OCI-LY7 (cell line): ENCODE data around the gene WBP4. TPM values are rescaled to one million over a fixed set of nuclear protein-coding genes. Genes with fewer than 3 reads are reported as not detected.

ENCODE experiments used
- BruUV-seq: library from RNA; stranded (reverse); fragments of 400-500 nt; replicated peaks from 2 replicates; lab custom pipeline; 2021; lab: Mats Ljungman, UMichigan
- CTCF ChIA-PET: fragments of 300-600 bp; sonication (Branson Sonifier 250); formaldehyde crosslinking; loops from one replicate; lab custom pipeline; 2022; ENCODE audit warnings: antibody characterized with exemption; ENCODE audit not compliant: unreplicated experiment; lab: Charles Lee
- POLR2A ChIA-PET: fragments of 300-600 bp; sonication (Branson Sonifier 250); formaldehyde crosslinking; loops from one replicate; lab custom pipeline; 2022; ENCODE audit warnings: antibody characterized with exemption; lab: Charles Lee
- DNase-seq: peaks from one replicate; pipeline ENCODE4 v3.0.0-alpha.2; 2015; ENCODE audit warnings: low spot score
- H2AFZ ChIP-seq: fragments of 200-600 bp; sonication (generic), shearing (Covaris generic); 2 replicates; pipeline ENCODE4 v1.6.1; 2014; ENCODE audit warnings: mild to moderate bottlenecking, antibody characterized with exemption, low read length, moderate library complexity
- H3K27ac ChIP-seq: fragments of 200-600 bp; sonication (generic); 2 replicates; pipeline ENCODE4 v1.5.1; 2014; ENCODE audit warnings: mixed run types, low read depth, mild to moderate bottlenecking, moderate library complexity, low read length, inconsistent platforms; ENCODE audit not compliant: poor library complexity, severe bottlenecking
- H3K36me3 ChIP-seq: fragments of 200-600 bp; sonication (generic); 2 replicates; pipeline ENCODE4 v1.6.1; 2014; ENCODE audit warnings: mild to moderate bottlenecking, antibody characterized with exemption, low read length, moderate library complexity, mixed read lengths; ENCODE audit not compliant: insufficient read depth
- H3K4me1 ChIP-seq: fragments of 200-600 bp; sonication (generic); 2 replicates; pipeline ENCODE4 v1.5.1; 2014; ENCODE audit warnings: mild to moderate bottlenecking, low read length; ENCODE audit not compliant: insufficient read depth, poor library complexity, severe bottlenecking
- H3K4me2 ChIP-seq: fragments of 200-600 bp; sonication (generic); 2 replicates; pipeline ENCODE4 v1.6.1; 2014; ENCODE audit warnings: mild to moderate bottlenecking, low read length
- H3K4me3 ChIP-seq: fragments of 200-600 bp; sonication (generic); 2 replicates; pipeline ENCODE4 v1.5.1; 2014; ENCODE audit warnings: mild to moderate bottlenecking, low read depth, low read length; ENCODE audit not compliant: poor library complexity, severe bottlenecking
- H3K79me2 ChIP-seq: fragments of 200-600 bp; sonication (generic); 2 replicates; pipeline ENCODE4 v1.6.1; 2016; ENCODE audit warnings: low read depth, mild to moderate bottlenecking, low read length, moderate library complexity, mixed read lengths; ENCODE audit not compliant: insufficient read depth
- H3K9me2 ChIP-seq: fragments of 200-600 bp; sonication (generic); 2 replicates; pipeline ENCODE4 v1.6.1; 2016; ENCODE audit warnings: mild to moderate bottlenecking, low read length, mixed read lengths; ENCODE audit not compliant: insufficient read depth
- H3K9me3 ChIP-seq: fragments of 200-600 bp; sonication (generic); 2 replicates; pipeline ENCODE4 v1.6.1; 2014; ENCODE audit warnings: mild to moderate bottlenecking, mixed run types, low read length, mixed read lengths
- H4K20me1 ChIP-seq: fragments of 200-600 bp; sonication (generic); 2 replicates; pipeline ENCODE4 v1.6.1; 2014; ENCODE audit warnings: mild to moderate bottlenecking, antibody characterized with exemption, low read length, moderate library complexity, mixed read lengths; ENCODE audit not compliant: insufficient read depth
- CTCF ChIP-seq: fragments of 200-600 bp; sonication (generic); conservative IDR thresholded peaks from 2 replicates; pipeline ENCODE4 v1.5.1; 2014; ENCODE audit warnings: mild to moderate bottlenecking, antibody characterized with exemption, low read length, moderate library complexity, mixed read lengths
- EZH2phosphoT487 ChIP-seq: fragments of 200-600 bp; sonication (generic); IDR thresholded peaks from 2 replicates; pipeline ENCODE4 v1.6.1; 2018; ENCODE audit warnings: low read depth, borderline replicate concordance, mild to moderate bottlenecking, mixed run types, antibody characterized with exemption, low read length, moderate library complexity, mixed read lengths
- intact Hi-C: fragments of 100-400 bp; cut with micrococcal nuclease; formaldehyde crosslinking; loops from one replicate; pipeline ENCODE4 v1.10.0; 2022; ENCODE audit not compliant: unreplicated experiment
- total RNA-seq, 2 experiments: library from RNA; depleted of rRNA in 1 of 2; stranded (reverse); fragments of >200 nt in 1 of 2; shearing (Covaris generic) in 1 of 2; gene quantifications; 2 replicates each; pipeline ENCODE4 v1.2.3, GENCODE V29; 2014 to 2022

The WBP4 gene
- total RNA-seq, 2 experiments from 2014 or later = 5.9 to 7.3 TPM

DNA sequence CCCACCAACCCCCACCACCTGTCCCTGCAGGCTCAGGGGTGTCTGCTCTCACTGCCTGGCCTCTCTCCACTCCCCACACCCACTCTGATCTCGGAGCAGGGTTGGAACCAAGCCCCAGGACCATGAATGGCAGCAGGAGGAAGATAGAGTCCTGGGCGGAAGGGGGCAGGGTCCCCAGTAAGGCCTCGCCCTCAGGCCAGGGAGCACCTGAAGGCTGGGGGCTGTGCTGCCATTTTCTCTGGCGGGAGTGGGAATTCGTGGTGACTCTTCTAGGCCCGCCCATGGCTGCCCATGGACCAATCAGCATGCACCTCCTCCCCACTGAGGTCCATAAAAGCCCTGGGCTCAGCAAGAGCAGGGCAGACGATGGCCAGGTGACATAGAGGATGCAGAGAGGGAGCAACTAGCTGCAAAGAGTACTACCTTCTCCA, 46.3 kb downstream of the WBP4 start:
- no peak overlapping the region for H3K27ac ChIP-seq
- BruUV-seq = no TSS peak
- DNase-seq = no peak
- H2AFZ ChIP-seq = no peak overlapping the region
- 0 out of 2 replicates have a peak, but pooled peaks cover 6% of the 10 kb centered on the region for H3K9me3 ChIP-seq
- H3K4me3 ChIP-seq = no peak overlapping the region
- no peaks in the 10 kb centered on the region for H3K36me3 ChIP-seq
- H4K20me1 ChIP-seq = no peaks in the 10 kb centered on the region
- ChIA-PET CTCF (no interaction called here), POLR2A (no interaction called here)
- no peaks in the 10 kb centered on the region for H3K9me2 ChIP-seq
- no peaks in the 10 kb centered on the region for H3K4me1 ChIP-seq
- intact Hi-C loops = no loop called here
- no peak overlapping the region for H3K4me2 ChIP-seq
- TF ChIP-seq CTCF (no peak), EZH2phosphoT487 (no peak)
- no peaks in the 10 kb centered on the region for H3K79me2 ChIP-seq

DNA sequence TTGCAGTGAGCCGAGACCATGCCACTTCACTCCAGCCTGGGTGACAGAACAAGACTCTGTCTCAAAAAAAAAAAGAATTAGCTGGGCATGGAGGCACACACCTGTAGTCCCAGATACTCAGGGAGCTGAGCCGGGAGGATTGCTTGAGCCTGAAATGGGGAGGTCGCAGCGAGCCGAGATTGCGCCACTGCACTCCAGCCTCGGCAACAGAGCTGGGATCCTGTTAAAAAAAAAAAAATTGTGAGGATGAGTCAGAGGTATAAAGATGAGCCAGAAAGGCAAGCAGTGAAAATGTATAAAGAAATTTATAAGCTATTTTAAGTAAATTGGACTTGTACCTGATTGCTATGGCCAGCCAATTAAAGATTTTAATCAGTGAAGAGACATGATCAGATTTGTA, 50.1 kb downstream of the WBP4 start:
- CTCF ChIA-PET = no interaction called here
- no TSS peak for BruUV-seq
- intact Hi-C loops = no loop called here

More for the DNA sequence above, 50.1 kb downstream of the WBP4 start:
- POLR2A ChIA-PET = no interaction called here
- Histone ChIP-seq H3K79me2 (no peaks in the 10 kb centered on the region), H3K4me3 (no peak overlapping the region), H3K4me2 (no peak overlapping the region), H3K4me1 (no peaks in the 10 kb centered on the region), H4K20me1 (no peaks in the 10 kb centered on the region), H3K27ac (no peak overlapping the region), H2AFZ (no peak overlapping the region), H3K9me2 (no peaks in the 10 kb centered on the region), H3K36me3 (no peaks in the 10 kb centered on the region), H3K9me3 (0 out of 2 replicates have a peak, but pooled peaks cover 6% of the 10 kb centered on the region)
- no peak for DNase-seq
- TF ChIP-seq CTCF = no peak
- no peak for TF ChIP-seq EZH2phosphoT487
